PC-9 (cell line): ENCODE measurements around the gene NAGLU. TPM values are rescaled to one million over a fixed set of nuclear protein-coding genes. Genes with fewer than 3 reads are reported as not detected.

Experiments
- BruUV-seq: library from RNA; stranded (reverse); fragments of 400-500 nt; replicated peaks from 2 replicates; lab custom pipeline; 2021; lab: Mats Ljungman, UMichigan
- CTCF ChIA-PET: fragments of 300-600 bp; sonication (Branson Sonifier 250); formaldehyde crosslinking; loops from one replicate; lab custom pipeline; 2022; ENCODE audit warnings: antibody characterized with exemption; lab: Charles Lee
- POLR2A ChIA-PET: fragments of 300-600 bp; sonication (Branson Sonifier 250); formaldehyde crosslinking; loops from one replicate; lab custom pipeline; 2022; ENCODE audit warnings: antibody characterized with exemption; ENCODE audit not compliant: unreplicated experiment; lab: Charles Lee
- DNase-seq, 2 experiments: peaks; one replicate each; pipeline versions ENCODE4 v3.0.0 to v3.0.0-alpha.2; 2015 to 2022; ENCODE audit warnings: mixed read lengths in 1 of 2
- H2AFZ ChIP-seq: fragments of 200-600 bp; sonication (generic); 2 replicates; pipeline ENCODE4 v1.8.1; 2017; ENCODE audit warnings: antibody characterized with exemption
- H3F3A ChIP-seq: fragments of 200-600 bp; sonication (generic); 2 replicates; pipeline ENCODE4 v1.8.1; 2017; ENCODE audit warnings: antibody characterized with exemption, mild to moderate bottlenecking, low read depth; ENCODE audit not compliant: insufficient read depth
- H3K27ac ChIP-seq: fragments of 200-600 bp; sonication (generic); 2 replicates; pipeline ENCODE4 v1.6.1; 2016; ENCODE audit warnings: mixed run types
- H3K27me3 ChIP-seq: fragments of 200-600 bp; sonication (generic); 2 replicates; pipeline ENCODE4 v1.6.1; 2016; ENCODE audit warnings: low read depth, mixed run types; ENCODE audit not compliant: insufficient read depth
- H3K36me3 ChIP-seq: fragments of 200-600 bp; sonication (generic); 2 replicates; pipeline ENCODE4 v1.6.1; 2016; ENCODE audit warnings: low read depth, mixed run types
- H3K4me1 ChIP-seq: fragments of 200-600 bp; sonication (generic); replicated peaks from 2 replicates; pipeline ENCODE4 v1.6.1; 2016; ENCODE audit warnings: mixed run types; ENCODE audit not compliant: insufficient read depth
- H3K4me2 ChIP-seq: fragments of 200-600 bp; sonication (generic); 2 replicates; pipeline ENCODE4 v1.6.1; 2017; ENCODE audit warnings: mixed run types
- H3K4me3 ChIP-seq: fragments of 200-600 bp; sonication (generic); 2 replicates; pipeline ENCODE4 v1.6.1; 2016; ENCODE audit warnings: mixed run types
- H3K79me2 ChIP-seq: fragments of 200-600 bp; sonication (generic); 2 replicates; pipeline ENCODE4 v1.6.1; 2017; ENCODE audit warnings: low read depth, mixed run types
- H3K9me2 ChIP-seq: fragments of 200-600 bp; sonication (generic); 2 replicates; pipeline ENCODE4 v1.8.1; 2017; ENCODE audit warnings: mild to moderate bottlenecking; ENCODE audit not compliant: insufficient read depth
- H3K9me3 ChIP-seq: fragments of 200-600 bp; sonication (generic); 2 replicates; pipeline ENCODE4 v1.8.1; 2016; ENCODE audit warnings: low read depth; ENCODE audit not compliant: insufficient read depth
- H4K20me1 ChIP-seq: fragments of 200-600 bp; sonication (generic); 2 replicates; pipeline ENCODE4 v1.8.1; 2017; ENCODE audit not compliant: insufficient read depth
- EZH2 ChIP-seq: fragments of 200-600 bp; sonication (generic); IDR thresholded peaks from 2 replicates; pipeline ENCODE4 v1.8.0; 2017; ENCODE audit warnings: antibody characterized with exemption, low read depth
- intact Hi-C: fragments of 100-400 bp; cut with micrococcal nuclease; formaldehyde crosslinking; loops from one replicate; pipeline ENCODE4 v1.10.0; 2022; ENCODE audit not compliant: unreplicated experiment
- total RNA-seq: library from RNA; stranded (reverse); gene quantifications from 2 replicates; pipeline ENCODE4 v1.2.3, GENCODE V29; 2021
- TF ChIP-seq, protein P1 (sequence below): fragments of 200-600 bp; sonication (generic); conservative IDR thresholded peaks from 2 replicates; pipeline ENCODE4 v1.6.1; 2017; ENCODE audit warnings: mixed run types, antibody characterized with exemption, mild to moderate bottlenecking, moderate library complexity

NAGLU gene
- total RNA-seq, 1 experiment from 2014 or later, result 18.2 TPM

DNA sequence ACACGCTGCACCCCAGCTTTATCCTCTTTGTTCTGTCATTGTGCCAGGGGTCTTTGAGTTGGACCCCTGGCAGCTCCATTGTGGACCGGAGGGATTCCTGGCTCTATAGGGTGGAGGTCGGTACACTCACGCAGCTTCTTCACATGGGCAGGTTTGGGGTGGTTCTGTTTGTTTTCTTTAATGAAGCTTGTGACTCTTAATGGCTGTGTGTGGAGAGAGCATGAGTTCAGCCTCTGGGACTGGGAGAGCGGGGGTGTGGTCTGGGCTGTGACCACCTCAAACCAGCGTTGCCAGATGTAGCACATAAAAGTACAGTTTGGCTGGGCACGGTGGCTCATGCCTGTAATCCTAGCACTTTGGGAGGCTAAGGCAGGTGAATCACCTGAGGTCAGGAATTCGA lies 21.2 kb upstream of the NAGLU start:
- Histone ChIP-seq H3K9me3 (no peaks in the 10 kb centered on the region), H3F3A (peaks cover 38% of the 10 kb centered on the region), H3K36me3 (0 out of 2 replicates have a peak, but pooled peaks cover 3% of the 10 kb centered on the region), H3K4me1 (peaks cover 36% of the 10 kb centered on the region), H3K9me2 (no peaks in the 10 kb centered on the region), H3K79me2 (no peaks in the 10 kb centered on the region), H3K4me2 (no peak overlapping the region), H3K27me3 (no peaks in the 10 kb centered on the region), H3K4me3 (no peak overlapping the region), H3K27ac (no peak overlapping the region), H4K20me1 (no peaks in the 10 kb centered on the region), H2AFZ (no peak overlapping the region)
- DNase-seq, result no peak
- TF ChIP-seq, protein P1, sequence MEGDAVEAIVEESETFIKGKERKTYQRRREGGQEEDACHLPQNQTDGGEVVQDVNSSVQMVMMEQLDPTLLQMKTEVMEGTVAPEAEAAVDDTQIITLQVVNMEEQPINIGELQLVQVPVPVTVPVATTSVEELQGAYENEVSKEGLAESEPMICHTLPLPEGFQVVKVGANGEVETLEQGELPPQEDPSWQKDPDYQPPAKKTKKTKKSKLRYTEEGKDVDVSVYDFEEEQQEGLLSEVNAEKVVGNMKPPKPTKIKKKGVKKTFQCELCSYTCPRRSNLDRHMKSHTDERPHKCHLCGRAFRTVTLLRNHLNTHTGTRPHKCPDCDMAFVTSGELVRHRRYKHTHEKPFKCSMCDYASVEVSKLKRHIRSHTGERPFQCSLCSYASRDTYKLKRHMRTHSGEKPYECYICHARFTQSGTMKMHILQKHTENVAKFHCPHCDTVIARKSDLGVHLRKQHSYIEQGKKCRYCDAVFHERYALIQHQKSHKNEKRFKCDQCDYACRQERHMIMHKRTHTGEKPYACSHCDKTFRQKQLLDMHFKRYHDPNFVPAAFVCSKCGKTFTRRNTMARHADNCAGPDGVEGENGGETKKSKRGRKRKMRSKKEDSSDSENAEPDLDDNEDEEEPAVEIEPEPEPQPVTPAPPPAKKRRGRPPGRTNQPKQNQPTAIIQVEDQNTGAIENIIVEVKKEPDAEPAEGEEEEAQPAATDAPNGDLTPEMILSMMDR, result no peak
- TF ChIP-seq EZH2, result no peak
- intact Hi-C loops, result loop anchor here (5.0 kb wide), 3 partner anchors 58 to 548 kb away; partner anchors contain the start of genes ATP6V0A1 and CNP
- ChIA-PET CTCF (interaction anchor here (0.6 kb wide), 1 partner anchor 116 kb away, joined by 4 read pairs; no protein-coding TSS in a partner anchor), POLR2A (no interaction called here)
- no TSS peak for BruUV-seq

DNA sequence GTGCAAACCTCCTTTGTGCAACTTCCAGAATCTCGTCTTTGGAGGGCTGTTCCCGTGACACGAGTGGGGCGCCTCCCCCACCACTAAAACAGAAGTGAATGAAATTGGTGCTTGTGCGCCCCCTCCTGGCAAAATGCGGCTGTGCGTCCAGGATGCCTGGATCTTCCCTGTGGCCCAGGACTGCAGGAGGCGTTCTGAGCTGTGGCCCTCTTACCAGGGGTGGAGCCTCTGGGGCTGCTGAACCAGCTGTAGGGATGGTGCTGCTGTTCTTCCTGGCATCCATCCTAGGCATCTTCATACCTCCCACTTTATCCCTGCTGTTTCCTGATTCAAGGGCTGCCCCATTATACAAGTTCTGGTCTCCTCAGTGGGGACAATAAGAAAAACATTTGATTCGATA lies 18.5 kb upstream of the NAGLU start:
- Histone ChIP-seq H3K27me3 (no peaks in the 10 kb centered on the region), H3K9me3 (no peaks in the 10 kb centered on the region), H3K4me2 (peak overlapping the region; percentile 67), H2AFZ (no peak overlapping the region), H3F3A (peaks cover 47% of the 10 kb centered on the region), H3K4me3 (no peak overlapping the region), H3K9me2 (no peaks in the 10 kb centered on the region), H3K4me1 (peaks cover 53% of the 10 kb centered on the region), H4K20me1 (no peaks in the 10 kb centered on the region), H3K79me2 (no peaks in the 10 kb centered on the region), H3K36me3 (0 out of 2 replicates have a peak, but pooled peaks cover 3% of the 10 kb centered on the region), H3K27ac (peak overlapping the region; percentile 89)
- ChIA-PET POLR2A (interaction anchor here (0.6 to 2.0 kb wide), 2 partner anchors 94 to 109 kb away, joined by 8 to 11 read pairs; partner anchors contain the start of gene CAVIN1), CTCF (interaction anchor here (0.5 to 2.3 kb wide), 7 partner anchors 10 to 192 kb away, joined by 3 to 18 read pairs (median 5); no protein-coding TSS in a partner anchor)
- BruUV-seq, result no TSS peak
- no peak for TF ChIP-seq EZH2
- TF ChIP-seq, protein P1, result peak; percentile 95
- intact Hi-C loops, result loop anchor here (2.0 to 5.0 kb wide), 4 partner anchors 60 to 550 kb away; partner anchors contain the start of genes ATP6V0A1 and CNP
- DNase-seq, result peak; percentile 60 to 78

DNA sequence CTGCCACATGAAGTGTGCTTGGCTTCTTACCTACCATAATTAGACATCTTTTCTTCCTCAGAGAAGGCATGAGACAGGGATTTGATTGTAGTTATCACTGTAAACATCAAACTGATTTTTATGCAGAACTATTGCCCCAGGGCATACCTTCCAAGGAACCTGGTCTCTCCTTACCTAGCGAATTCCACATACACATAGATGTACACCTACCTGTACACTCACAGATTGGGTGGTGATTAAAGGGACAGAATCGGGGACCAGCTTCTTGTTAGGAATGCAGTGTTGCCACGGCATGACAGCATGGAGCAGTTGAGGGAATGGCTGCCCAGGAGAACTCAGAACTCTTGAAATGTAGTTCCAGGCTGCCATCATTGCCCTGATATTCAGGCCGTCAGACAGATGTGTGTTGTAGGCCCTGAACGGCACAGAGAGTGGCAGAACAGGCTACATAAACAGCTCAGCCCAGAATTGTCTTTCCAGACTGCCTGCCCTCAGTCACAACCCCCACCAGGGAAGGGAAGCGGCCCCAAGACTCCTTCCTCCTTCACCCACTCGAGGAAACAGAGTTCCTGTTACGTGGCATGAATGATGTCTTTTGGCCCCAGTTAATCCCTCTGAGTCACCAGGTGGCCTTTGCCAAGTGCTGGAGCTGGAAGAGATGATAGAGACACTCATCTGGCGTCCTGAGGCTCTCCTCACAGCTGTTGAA lies 17.8 kb upstream of the NAGLU start:
- H3K9me2 ChIP-seq, result no peaks in the 10 kb centered on the region
- intact Hi-C loops, result loop anchor here (5.0 kb wide), 3 partner anchors 61 to 551 kb away; partner anchors contain the start of genes ATP6V0A1 and CNP
- peak overlapping the region; percentile 16; the same call in 1 of the 2 replicates for H3K4me3 ChIP-seq
- ChIA-PET CTCF (interaction anchor here (0.5 to 2.3 kb wide), 7 partner anchors 9 to 193 kb away, joined by 3 to 18 read pairs (median 5); no protein-coding TSS in a partner anchor), POLR2A (interaction anchor here (0.6 to 2.0 kb wide), 5 partner anchors 9 to 284 kb away, joined by 3 to 11 read pairs (median 7); partner anchors contain the start of genes CAVIN1 and STAT3)
- no TSS peak for BruUV-seq
- peak overlapping the region; percentile 67 for H3K4me2 ChIP-seq
- DNase-seq, result peak; percentile 74 to 94
- no peaks in the 10 kb centered on the region for H3K27me3 ChIP-seq
- H2AFZ ChIP-seq, result no peak overlapping the region
- H3K36me3 ChIP-seq, result 0 out of 2 replicates have a peak, but pooled peaks cover 3% of the 10 kb centered on the region
- H3K4me1 ChIP-seq, result peaks cover 53% of the 10 kb centered on the region
- TF ChIP-seq, protein P1, result no peak
- TF ChIP-seq EZH2, result no peak
- H3F3A ChIP-seq, result peaks cover 47% of the 10 kb centered on the region
- no peaks in the 10 kb centered on the region for H3K9me3 ChIP-seq
- H3K79me2 ChIP-seq, result no peaks in the 10 kb centered on the region
- peak overlapping the region; percentile 89 for H3K27ac ChIP-seq
- H4K20me1 ChIP-seq, result no peaks in the 10 kb centered on the region
